Lower lobe of right lung (tissue), 2 donors: Measurements from ENCODE around the gene IBA57. TPM values are rescaled to one million over a fixed set of nuclear protein-coding genes. Genes with fewer than 3 reads are reported as not detected.

Experiments used
- ATAC-seq, 2 donors: fragments of 200-7000 bp; cut with Tn5 transposase; one replicate each; pipeline ENCODE4 v1.9.1; 2020 to 2022; ENCODE audit warnings: mild to moderate bottlenecking in 2 of 2, moderate library complexity in 2 of 2
- DNase-seq: peaks from one replicate; pipeline ENCODE4 v3.0.0-alpha.2; 2020
- H3K27ac ChIP-seq: fragments of 200-600 bp; one replicate; pipeline ENCODE4 v1.8.0; 2022
- H3K27me3 ChIP-seq: fragments of 200-600 bp; one replicate; pipeline ENCODE4 v1.8.0; 2022; ENCODE audit warnings: low read depth
- H3K36me3 ChIP-seq: fragments of 200-600 bp; one replicate; pipeline ENCODE4 v1.8.0; 2022; ENCODE audit warnings: mild to moderate bottlenecking
- H3K4me1 ChIP-seq: fragments of 200-600 bp; one replicate; pipeline ENCODE4 v1.8.0; 2022
- H3K4me3 ChIP-seq: fragments of 200-600 bp; one replicate; pipeline ENCODE4 v1.8.0; 2022; ENCODE audit warnings: mild to moderate bottlenecking
- H3K9me3 ChIP-seq: fragments of 200-600 bp; one replicate; pipeline ENCODE4 v1.8.0; 2022
- CTCF ChIP-seq: fragments of 200-600 bp; IDR thresholded peaks from one replicate; pipeline ENCODE4 v1.8.0; 2022; ENCODE audit warnings: antibody characterized with exemption, mild to moderate bottlenecking
- intact Hi-C: fragments of 100-400 bp; cut with DNase I; formaldehyde crosslinking; loops from one replicate; pipeline ENCODE4 v1.11.0; 2022
- total RNA-seq: library from RNA; stranded (reverse); fragmentation: NEBNext Ultra II Directional; extraction: Animal tissue kit (Norgen Biotek cat#: 25700); gene quantifications from one replicate; pipeline ENCODE4 v1.2.1, GENCODE V29; 2021
- donor health status: DM: no; HTN: yes; CAD: no; lungs with severe emphysema.

IBA57 gene
- total RNA-seq, 1 donor from 2014 or later = 10.7 TPM

- intact Hi-C loops = no loop called here
- Histone ChIP-seq H3K4me1 (peaks cover 37% of the 10 kb centered on the region), H3K9me3 (no peaks in the 10 kb centered on the region), H3K4me3 (peak overlapping the region; percentile 77), H3K27me3 (no peaks in the 10 kb centered on the region), H3K27ac (peak overlapping the region; percentile 99), H3K36me3 (peaks cover 11% of the 10 kb centered on the region)
- DNase-seq (no peak), ATAC-seq (no peak)
- no peak for TF ChIP-seq CTCF
These were observed 26.1 kb upstream of the IBA57 start for GRCh38 chr1:228139406-228139930.

- Histone ChIP-seq H3K4me3 (peak within 1 kb of the TSS; percentile 77), H3K27me3 (no peaks in the 10 kb centered on the region), H3K9me3 (no peaks in the 10 kb centered on the region), H3K4me1 (peaks cover 43% of the 10 kb centered on the region), H3K27ac (peak within 1 kb of the TSS; percentile 99), H3K36me3 (peaks cover 11% of the 10 kb centered on the region)
- peak; percentile 100 for DNase-seq
- peak; percentile 54 for TF ChIP-seq CTCF
- peak; percentile 96 for ATAC-seq
- intact Hi-C loops = no loop called here
These were observed 25.5 kb upstream of the IBA57 start, which contains the start of gene GUK1 for GRCh38 chr1:228139931-228140723. GUK1 (plus strand) TSS chr1:228140279; CDS start chr1:228140303, 24 bp downstream.

- DNase-seq = no peak
- intact Hi-C loops = no loop called here
- H3K36me3 ChIP-seq = peaks cover 18% of the 10 kb centered on the region
- no peaks in the 10 kb centered on the region for H3K27me3 ChIP-seq
- peaks cover 48% of the 10 kb centered on the region for H3K4me1 ChIP-seq
- H3K4me3 ChIP-seq = peak overlapping the region; percentile 77
- peak overlapping the region; percentile 99 for H3K27ac ChIP-seq
- H3K9me3 ChIP-seq = no peaks in the 10 kb centered on the region
- no peak for TF ChIP-seq CTCF
- no peak for ATAC-seq
These were observed 24.8 kb upstream of the IBA57 start for GRCh38 chr1:228140724-228141225.

- no peaks in the 10 kb centered on the region for H3K27me3 ChIP-seq
- DNase-seq (peak; percentile 55), ATAC-seq (peak in 1 of 2 donors; percentile 2)
- no peaks in the 10 kb centered on the region for H3K9me3 ChIP-seq
- H3K27ac ChIP-seq = peak overlapping the region; percentile 99
- peak overlapping the region; percentile 77 for H3K4me3 ChIP-seq
- peaks cover 24% of the 10 kb centered on the region for H3K36me3 ChIP-seq
- H3K4me1 ChIP-seq = peaks cover 48% of the 10 kb centered on the region
- TF ChIP-seq CTCF = no peak
- intact Hi-C loops = no loop called here
These were observed 24.2 kb upstream of the IBA57 start for GRCh38 chr1:228141226-228142044.

GRCh38 chr1:228142155-228142691, 23.4 kb upstream of the IBA57 start:
- ATAC-seq = no peak
- Histone ChIP-seq H3K36me3 (peaks cover 32% of the 10 kb centered on the region), H3K9me3 (no peaks in the 10 kb centered on the region), H3K4me1 (peaks cover 48% of the 10 kb centered on the region), H3K27ac (peak overlapping the region; percentile 99), H3K4me3 (peak overlapping the region; percentile 77), H3K27me3 (no peaks in the 10 kb centered on the region)
- intact Hi-C loops = no loop called here
- TF ChIP-seq CTCF = no peak
- DNase-seq = no peak
